HUES64 (cell line): Measurements from ENCODE around the gene TBXAS1.

Experiments used
- H3K27ac ChIP-seq: 2 replicates; pipeline ENCODE4 v1.7.0; 2013; ENCODE audit warnings: low read depth, low read length, inconsistent platforms
- H3K27me3 ChIP-seq: 2 replicates; pipeline ENCODE4 v1.6.1; 2013; ENCODE audit warnings: mild to moderate bottlenecking, low read length; ENCODE audit not compliant: insufficient read depth
- H3K36me3 ChIP-seq: 2 replicates; pipeline ENCODE4 v1.6.1; 2013; ENCODE audit warnings: mild to moderate bottlenecking, low read length; ENCODE audit not compliant: insufficient read depth
- H3K4me1 ChIP-seq: 2 replicates; pipeline ENCODE4 v1.6.1; 2013; ENCODE audit warnings: mild to moderate bottlenecking, low read length, moderate library complexity; ENCODE audit not compliant: insufficient read depth
- H3K4me3 ChIP-seq: 2 replicates; pipeline ENCODE4 v1.5.1; 2013; ENCODE audit warnings: mild to moderate bottlenecking, low read length, moderate library complexity
- H3K9ac ChIP-seq: 2 replicates; pipeline ENCODE4 v1.6.1; 2013; ENCODE audit warnings: mild to moderate bottlenecking, low read depth, low read length
- H3K9me3 ChIP-seq: 2 replicates; pipeline ENCODE4 v1.6.1; 2013; ENCODE audit warnings: low read depth, low read length; ENCODE audit not compliant: insufficient read depth
- WGBS: fragments of 150-250, 120-280 bp; methylation state at CpG from one replicate; pipeline ENCODE4 v1.1.7; 2013; ENCODE audit warnings: missing lambda C conversion rate; 5-methylcytosine and 5-hydroxymethylcytosine counted together

Gene TBXAS1

DNA sequence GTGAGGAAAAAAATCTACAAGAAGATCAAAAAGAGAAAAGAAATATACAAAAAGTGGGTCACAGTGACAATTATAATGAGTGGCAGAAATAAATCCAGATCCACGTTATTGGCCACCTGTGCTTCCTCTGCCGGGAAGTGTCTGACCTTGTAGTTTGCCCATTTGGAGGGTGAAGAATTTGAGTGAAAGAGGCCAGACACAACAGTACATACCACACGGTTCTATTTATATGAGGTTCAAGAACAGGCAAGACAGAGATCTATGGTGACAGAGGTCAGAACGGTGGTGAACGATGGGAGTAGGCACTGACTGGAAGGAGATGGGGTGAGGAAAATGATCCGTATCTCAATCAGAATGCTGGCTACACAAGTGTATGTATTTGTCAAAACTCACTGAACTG is 216.6 kb downstream of the TBXAS1 start:
- WGBS, result 93% methylated on average over 6 of the region's 6 CpGs
- no peaks in the 10 kb centered on the region for H3K27me3 ChIP-seq
- H3K4me3 ChIP-seq, result no peak overlapping the region
- H3K9me3 ChIP-seq, result no peaks in the 10 kb centered on the region
- no peak overlapping the region for H3K9ac ChIP-seq
- 0 out of 2 replicates have a peak, but pooled peaks cover 3% of the 10 kb centered on the region for H3K36me3 ChIP-seq
- H3K4me1 ChIP-seq, result no peaks in the 10 kb centered on the region
- no peak overlapping the region for H3K27ac ChIP-seq

DNA sequence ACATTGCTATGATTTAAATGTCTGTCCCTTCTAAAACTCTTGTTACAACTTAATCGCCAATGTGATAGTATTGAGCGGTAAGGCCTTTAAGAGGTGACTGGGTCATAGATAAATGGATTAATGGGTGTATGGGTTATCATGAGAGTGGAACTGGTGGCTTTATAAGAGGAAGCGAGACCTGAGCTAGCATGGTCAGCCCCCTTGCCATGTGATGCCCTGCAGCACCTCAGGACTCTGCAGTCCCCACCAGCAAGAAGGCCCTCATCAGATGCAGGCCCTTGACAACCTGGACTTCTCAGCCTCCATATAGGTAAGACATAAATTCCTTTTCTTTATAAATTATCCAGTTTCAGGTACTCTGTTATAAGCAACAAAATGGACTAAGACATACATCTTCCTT is 218.1 kb downstream of the TBXAS1 start:
- Histone ChIP-seq H3K27ac (no peak overlapping the region), H3K4me1 (no peaks in the 10 kb centered on the region), H3K4me3 (no peak overlapping the region), H3K36me3 (0 out of 2 replicates have a peak, but pooled peaks cover 3% of the 10 kb centered on the region), H3K9ac (no peak overlapping the region), H3K27me3 (no peaks in the 10 kb centered on the region), H3K9me3 (no peaks in the 10 kb centered on the region)
- WGBS, result 97% methylated on average over 3 of the region's 3 CpGs

DNA sequence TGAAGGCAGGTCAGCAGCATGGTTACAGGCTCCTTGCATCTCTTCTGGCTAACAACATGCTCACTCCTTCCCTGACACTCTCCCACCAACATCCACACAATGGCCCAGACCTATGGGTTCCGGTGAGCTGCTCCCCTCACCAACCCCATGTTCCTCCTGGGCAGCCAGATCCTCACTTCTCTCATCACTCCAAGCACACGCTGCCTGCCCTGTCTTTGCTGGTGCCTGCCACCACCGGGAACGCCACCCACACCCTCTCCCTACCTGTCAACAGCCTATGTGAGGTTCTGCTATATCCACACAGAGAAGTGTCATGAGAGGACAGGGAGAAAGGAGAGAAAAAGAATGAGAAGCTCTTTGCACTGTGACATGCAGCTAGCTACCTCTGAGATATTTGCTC is 219.1 kb downstream of the TBXAS1 start:
- H3K9me3 ChIP-seq, result no peaks in the 10 kb centered on the region
- H3K27ac ChIP-seq, result no peak overlapping the region
- no peaks in the 10 kb centered on the region for H3K27me3 ChIP-seq
- H3K9ac ChIP-seq, result no peak overlapping the region
- H3K36me3 ChIP-seq, result 0 out of 2 replicates have a peak, but pooled peaks cover 3% of the 10 kb centered on the region
- H3K4me1 ChIP-seq, result no peaks in the 10 kb centered on the region
- H3K4me3 ChIP-seq, result no peak overlapping the region
- WGBS, result 92% methylated on average over 4 of the region's 4 CpGs

DNA sequence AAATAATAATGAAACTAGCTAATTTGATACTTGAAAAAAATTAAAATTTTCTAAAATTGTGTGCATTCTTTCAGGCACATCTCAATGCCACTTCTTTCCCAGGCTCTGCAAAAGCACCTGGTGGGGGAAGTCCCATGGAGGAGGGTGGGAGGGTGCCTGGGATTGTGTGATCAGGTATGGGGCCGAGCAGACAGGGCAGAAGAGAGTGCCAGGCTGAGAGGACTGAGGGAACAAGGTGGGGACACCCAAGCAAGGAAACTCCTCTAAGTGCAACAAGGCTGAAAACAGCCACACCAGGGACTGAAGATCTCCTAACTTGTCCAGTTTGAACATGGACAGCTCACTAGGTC is 219.9 kb downstream of the TBXAS1 start:
- Histone ChIP-seq H3K36me3 (0 out of 2 replicates have a peak, but pooled peaks cover 2% of the 10 kb centered on the region), H3K27me3 (no peaks in the 10 kb centered on the region), H3K9ac (no peak overlapping the region), H3K4me3 (no peak overlapping the region), H3K9me3 (no peaks in the 10 kb centered on the region), H3K4me1 (no peaks in the 10 kb centered on the region), H3K27ac (no peak overlapping the region)
- WGBS, result 78% methylated on average over 1 of the region's 1 CpG

DNA sequence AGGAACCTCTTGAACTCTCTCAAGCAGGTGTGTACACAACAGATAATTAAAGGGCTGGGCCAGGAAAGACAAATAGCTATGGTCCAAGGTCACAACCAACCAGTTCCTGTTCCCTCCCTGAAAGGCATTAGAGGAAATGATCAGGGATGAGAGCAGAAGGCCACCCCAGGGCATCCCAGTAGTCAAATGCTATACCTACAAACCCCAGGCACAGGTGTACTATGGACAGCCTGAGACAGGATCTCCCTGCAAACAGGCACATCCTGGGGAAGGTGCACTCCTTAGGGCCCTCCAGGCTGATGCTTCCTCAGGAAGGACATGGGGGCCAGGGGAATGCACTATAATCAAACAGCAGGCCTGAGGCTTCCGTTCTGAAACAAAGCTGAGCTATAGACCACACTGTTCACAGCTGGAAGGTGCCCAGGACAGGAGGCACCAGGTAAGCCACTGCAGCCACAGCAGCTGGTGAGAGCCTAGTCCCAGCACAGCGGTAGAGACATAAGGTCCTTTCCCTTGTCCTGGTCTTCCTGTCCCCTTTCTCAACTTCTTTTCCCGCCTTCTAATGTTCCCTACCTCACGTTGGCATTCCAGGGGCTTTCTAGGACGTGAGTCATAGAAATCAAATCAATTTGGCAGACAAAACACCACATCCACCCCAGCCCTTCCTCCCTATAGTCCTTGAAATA is 220.4 kb downstream of the TBXAS1 start:
- no peaks in the 10 kb centered on the region for H3K27me3 ChIP-seq
- H3K9ac ChIP-seq, result no peak overlapping the region
- H3K4me1 ChIP-seq, result no peaks in the 10 kb centered on the region
- no peaks in the 10 kb centered on the region for H3K36me3 ChIP-seq
- 85% methylated on average over 5 of the region's 5 CpGs for WGBS
- no peaks in the 10 kb centered on the region for H3K9me3 ChIP-seq
- no peak overlapping the region for H3K27ac ChIP-seq
- no peak overlapping the region for H3K4me3 ChIP-seq

DNA sequence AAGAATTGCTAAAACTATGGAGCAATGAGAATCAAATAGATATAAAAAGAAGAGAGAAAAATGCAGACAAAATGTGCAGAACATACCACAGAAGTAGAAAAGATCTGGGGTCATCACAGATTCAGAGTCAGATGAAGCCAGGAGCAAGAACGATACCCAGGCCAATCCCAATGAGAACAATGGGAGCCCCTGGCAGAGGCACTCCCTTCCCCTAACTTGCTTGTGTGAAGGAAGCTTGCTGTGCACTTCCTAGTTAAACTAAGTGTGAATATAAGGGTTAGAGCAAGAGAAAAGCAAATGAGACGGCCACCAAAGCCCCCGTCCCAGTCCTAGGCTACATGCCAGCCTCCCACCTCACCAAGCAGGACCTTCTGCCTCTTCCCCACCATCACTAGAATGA is 221.0 kb downstream of the TBXAS1 start:
- no peaks in the 10 kb centered on the region for H3K4me1 ChIP-seq
- H3K27me3 ChIP-seq, result no peaks in the 10 kb centered on the region
- no peaks in the 10 kb centered on the region for H3K9me3 ChIP-seq
- H3K36me3 ChIP-seq, result no peaks in the 10 kb centered on the region
- no peak overlapping the region for H3K9ac ChIP-seq
- WGBS, result 94% methylated on average over 3 of the region's 3 CpGs
- no peak overlapping the region for H3K4me3 ChIP-seq
- no peak overlapping the region for H3K27ac ChIP-seq

DNA sequence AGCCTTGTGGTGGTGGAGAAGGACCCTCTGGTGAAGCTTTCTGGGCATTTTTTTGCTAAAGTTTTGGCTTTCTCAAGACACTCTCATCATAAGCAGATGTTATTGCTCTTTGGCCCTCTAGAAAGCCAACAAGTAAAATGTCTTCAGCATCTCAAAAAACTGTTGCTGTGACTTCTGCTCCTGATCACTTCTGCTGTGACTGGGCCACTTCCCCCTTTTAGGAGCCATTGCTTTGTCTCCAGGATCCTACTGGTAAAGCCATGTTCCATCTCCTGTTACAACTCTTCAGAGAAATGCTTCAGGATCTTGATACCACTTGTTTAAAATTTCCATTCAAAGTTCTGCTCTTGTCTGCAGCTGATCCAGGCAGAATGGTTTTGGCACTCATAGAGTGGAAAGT is 222.8 kb downstream of the TBXAS1 start:
- Histone ChIP-seq H3K4me3 (no peak overlapping the region), H3K27ac (no peak overlapping the region), H3K4me1 (no peaks in the 10 kb centered on the region), H3K27me3 (no peaks in the 10 kb centered on the region), H3K9me3 (no peaks in the 10 kb centered on the region), H3K36me3 (no peaks in the 10 kb centered on the region), H3K9ac (no peak overlapping the region)

DNA sequence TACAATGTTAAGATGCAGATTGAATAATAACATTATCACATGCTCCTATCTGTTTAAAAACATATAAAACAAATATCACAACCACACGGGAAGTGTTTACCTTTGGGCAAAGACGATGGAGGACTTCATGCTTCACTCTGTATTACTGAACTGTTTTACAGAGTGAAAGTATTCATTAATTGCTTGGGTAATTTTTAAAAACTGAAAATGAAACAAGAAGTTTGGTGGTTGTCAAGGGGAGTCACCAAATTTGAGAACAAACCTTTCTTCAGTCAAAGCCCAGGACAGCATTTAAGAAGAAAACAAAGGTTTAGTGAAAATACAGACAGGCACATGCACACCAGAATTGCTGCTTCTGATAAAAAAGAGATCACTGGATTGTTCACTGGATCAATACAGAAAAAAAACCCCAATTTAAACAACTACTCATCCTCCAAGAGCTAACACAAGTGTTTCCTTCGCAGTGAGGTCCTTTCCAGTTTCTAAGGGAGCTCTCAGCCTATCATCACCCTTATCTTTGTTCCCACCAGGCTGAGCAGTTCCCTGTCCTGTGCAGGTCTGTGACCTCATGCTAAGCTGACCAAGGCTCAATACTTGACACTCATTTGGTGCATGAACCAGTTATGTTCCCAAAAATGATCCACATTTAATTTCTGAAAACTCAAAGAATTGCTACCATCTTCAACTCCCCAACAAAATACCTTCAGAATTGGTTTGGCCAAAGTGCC is 224.9 kb downstream of the TBXAS1 start:
- no peak overlapping the region for H3K4me3 ChIP-seq

DNA sequence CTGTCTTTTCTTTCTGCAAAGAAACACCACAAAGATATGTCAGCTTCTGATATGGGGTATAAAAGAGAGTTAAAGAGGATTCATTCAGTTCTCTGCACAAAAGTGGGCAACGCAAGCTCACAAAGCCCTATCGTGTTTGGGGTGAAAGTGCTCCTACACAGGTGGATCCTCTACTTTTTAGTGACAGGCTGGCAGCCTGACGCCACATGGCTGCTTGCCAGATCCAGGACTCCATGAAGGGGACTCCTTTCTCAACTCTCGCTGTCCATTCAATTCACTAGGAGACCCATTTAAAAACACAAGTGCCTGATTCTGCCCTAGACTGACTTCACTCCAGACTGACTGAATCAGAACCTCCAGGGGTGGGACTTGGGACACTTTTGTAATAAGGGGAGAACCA is 225.7 kb downstream of the TBXAS1 start:
- no peaks in the 10 kb centered on the region for H3K36me3 ChIP-seq
- H3K4me1 ChIP-seq, result no peaks in the 10 kb centered on the region
- H3K27me3 ChIP-seq, result no peaks in the 10 kb centered on the region
- 96% methylated on average over 4 of the region's 4 CpGs for WGBS
- H3K9me3 ChIP-seq, result no peaks in the 10 kb centered on the region
- no peak overlapping the region for H3K27ac ChIP-seq
- H3K4me3 ChIP-seq, result no peak overlapping the region
- H3K9ac ChIP-seq, result no peak overlapping the region

More for the DNA sequence above, 224.9 kb downstream of the TBXAS1 start:
- no peaks in the 10 kb centered on the region for H3K36me3 ChIP-seq
- H3K27me3 ChIP-seq, result no peaks in the 10 kb centered on the region
- no peaks in the 10 kb centered on the region for H3K4me1 ChIP-seq
- H3K9ac ChIP-seq, result no peak overlapping the region
- H3K27ac ChIP-seq, result no peak overlapping the region
- H3K9me3 ChIP-seq, result no peaks in the 10 kb centered on the region
- WGBS, result 94% methylated on average over 3 of the region's 3 CpGs

DNA sequence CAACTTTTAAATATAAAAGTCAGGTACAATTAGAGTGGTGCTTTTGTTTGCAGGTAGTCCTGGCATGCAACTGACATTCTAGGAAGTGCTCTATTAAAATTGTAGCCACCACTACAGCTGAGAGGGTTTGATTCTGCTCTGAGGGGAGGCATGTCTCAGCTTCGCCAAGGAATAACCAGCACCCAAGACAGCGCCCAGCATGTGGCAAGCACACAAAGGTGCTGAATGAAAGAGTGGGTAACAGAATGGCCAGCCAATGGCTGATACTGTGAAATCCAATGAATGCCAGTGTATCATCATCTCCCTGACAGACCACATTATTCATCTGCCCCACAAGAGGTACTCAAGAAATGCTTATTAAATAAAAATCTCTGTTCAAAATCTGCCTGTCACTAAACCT is 226.8 kb downstream of the TBXAS1 start:
- 98% methylated on average over 2 of the region's 2 CpGs for WGBS
- no peak overlapping the region for H3K4me3 ChIP-seq
- H3K9ac ChIP-seq, result no peak overlapping the region
- peaks cover 4% of the 10 kb centered on the region; the same call in 1 of the 2 replicates for H3K27me3 ChIP-seq
- H3K4me1 ChIP-seq, result no peaks in the 10 kb centered on the region
- no peaks in the 10 kb centered on the region for H3K9me3 ChIP-seq
- no peaks in the 10 kb centered on the region for H3K36me3 ChIP-seq
- H3K27ac ChIP-seq, result no peak overlapping the region

DNA sequence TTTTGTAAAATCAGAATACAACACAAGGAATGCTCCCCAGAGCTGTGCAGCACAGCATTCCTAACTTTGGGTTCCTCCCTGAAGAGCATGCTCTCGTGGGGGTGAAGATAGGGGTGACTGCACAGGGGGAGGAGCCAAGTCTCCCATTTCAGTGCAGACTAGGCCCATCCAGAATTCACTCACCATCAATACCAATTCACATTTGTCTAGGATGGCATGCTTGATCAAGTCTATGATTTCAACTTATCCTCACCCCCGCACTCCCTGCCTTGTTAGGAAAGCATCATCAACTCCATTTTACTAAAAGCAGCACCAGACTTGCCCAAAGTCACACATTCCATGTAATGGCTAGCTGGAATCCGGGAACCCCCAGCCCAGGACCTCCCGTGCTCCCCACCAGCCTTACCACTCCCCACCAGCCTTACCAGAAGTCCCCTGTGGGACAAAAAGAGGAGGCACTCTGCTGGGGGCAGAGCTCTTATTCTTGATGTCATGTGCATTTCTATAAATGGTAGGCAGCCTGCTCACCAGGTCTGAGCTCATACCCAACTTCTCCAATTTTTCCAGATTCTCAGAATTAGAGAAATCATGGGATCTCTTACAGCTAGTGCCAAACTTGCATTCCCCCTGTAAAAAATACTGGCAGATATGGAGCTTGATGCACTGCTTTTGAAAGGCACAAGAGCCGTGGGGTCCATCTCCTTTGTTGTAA is 227.5 kb downstream of the TBXAS1 start:
- H3K9me3 ChIP-seq, result no peaks in the 10 kb centered on the region
- no peaks in the 10 kb centered on the region for H3K36me3 ChIP-seq
- H3K27ac ChIP-seq, result no peak overlapping the region
- no peak overlapping the region for H3K9ac ChIP-seq
- peaks cover 11% of the 10 kb centered on the region for H3K27me3 ChIP-seq
- H3K4me1 ChIP-seq, result no peaks in the 10 kb centered on the region
- 96% methylated on average over 5 of the region's 5 CpGs for WGBS
- H3K4me3 ChIP-seq, result no peak overlapping the region
